CD4-positive, alpha-beta T cell (primary cell): Measurements from ENCODE around the gene CSAD. TPM values are rescaled to one million over a fixed set of nuclear protein-coding genes. Genes with fewer than 3 reads are reported as not detected.

Experiments used
- ATAC-seq: fragments of 200-7000 bp; cut with Tn5 transposase; one replicate; pipeline ENCODE4 v1.10.0; 2022; ENCODE audit warnings: mild to moderate bottlenecking; ENCODE audit not compliant: poor library complexity
- CTCF ChIA-PET: fragments of 350-600 bp; sonication (Branson Sonifier 250); formaldehyde crosslinking; loops from one replicate; lab custom pipeline; 2021; ENCODE audit warnings: antibody characterized with exemption, inconsistent platforms; lab: Charles Lee
- POLR2A ChIA-PET: fragments of 350-600 bp; sonication (Branson Sonifier 250); formaldehyde crosslinking; loops from one replicate; lab custom pipeline; 2021; ENCODE audit warnings: antibody characterized with exemption, inconsistent platforms; lab: Charles Lee
- DNase-seq, 14 experiments: peaks; one replicate each; pipeline ENCODE4 v3.0.0-alpha.2; 2013 to 2020; ENCODE audit warnings: mixed read lengths in 2 of 14
- H3K27ac ChIP-seq, 2 donors: one replicate each; pipeline versions ENCODE4 v1.5.1 to v1.7.0; 2013; ENCODE audit warnings: low read length in 2 of 2, low read depth in 1 of 2, mild to moderate bottlenecking in 1 of 2
- H3K27me3 ChIP-seq, 2 experiments: 1 replicate in 1 of 2; 2 replicates in 1 of 2; pipeline versions ENCODE4 v1.6.1 to v1.7.0; 2013; ENCODE audit warnings: low read length in 2 of 2, control low read depth in 1 of 2, mild to moderate bottlenecking in 1 of 2, moderate library complexity in 1 of 2; ENCODE audit not compliant: insufficient read depth in 2 of 2, control insufficient read depth in 1 of 2
- H3K36me3 ChIP-seq: one replicate; pipeline ENCODE4 v1.6.1; 2013; ENCODE audit warnings: low read length, control low read depth; ENCODE audit not compliant: insufficient read depth
- H3K4me1 ChIP-seq: one replicate; pipeline ENCODE4 v1.6.1; 2013; ENCODE audit warnings: low read length, control low read depth; ENCODE audit not compliant: insufficient read depth
- H3K4me3 ChIP-seq: one replicate; pipeline ENCODE4 v1.5.1; 2013; ENCODE audit warnings: mild to moderate bottlenecking, low read length, moderate library complexity
- H3K9me3 ChIP-seq, 2 experiments: 1 replicate in 1 of 2; 2 replicates in 1 of 2; pipeline versions ENCODE4 v1.6.1 to v1.7.0; 2013; ENCODE audit warnings: low read length in 2 of 2, mild to moderate bottlenecking in 2 of 2, control low read depth in 1 of 2, moderate library complexity in 1 of 2; ENCODE audit not compliant: control insufficient read depth in 1 of 2, insufficient read depth in 1 of 2
- H3K27ac Mint-ChIP-seq: one replicate; pipeline ENCODE4 v1.8.0; 2020; ENCODE audit warnings: mixed read lengths
- H3K27me3 Mint-ChIP-seq: one replicate; pipeline ENCODE4 v1.8.0; 2021; ENCODE audit warnings: mixed read lengths
- H3K36me3 Mint-ChIP-seq: one replicate; pipeline ENCODE4 v1.8.0; 2021; ENCODE audit warnings: low read depth, mixed read lengths
- H3K4me1 Mint-ChIP-seq: one replicate; pipeline ENCODE4 v1.8.0; 2021; ENCODE audit warnings: low read depth, mixed read lengths
- H3K4me3 Mint-ChIP-seq: one replicate; pipeline ENCODE4 v1.8.0; 2020; ENCODE audit warnings: mild to moderate bottlenecking, mixed read lengths
- H3K9me3 Mint-ChIP-seq: one replicate; pipeline ENCODE4 v1.8.0; 2020; ENCODE audit warnings: mixed read lengths
- CTCF ChIP-seq: fragments of 200-600 bp; IDR thresholded peaks from one replicate; pipeline ENCODE4 v1.8.0; 2022; ENCODE audit warnings: antibody characterized with exemption, mild to moderate bottlenecking
- intact Hi-C, 2 experiments: fragments of 100-400 bp; cut with DNase I in 1 of 2; cut with micrococcal nuclease in 1 of 2; formaldehyde crosslinking; loops; one replicate each; pipeline versions ENCODE4 v1.15.1 to v1.9.0; 2023 to 2025; cut with DNase I, micrococcal nuclease
- total RNA-seq, 174 experiments: library from RNA in 2 of 174; stranded (reverse) in 2 of 174; gene quantifications; one replicate each; pipeline ENCODE4 v1.2.3 and lab custom pipeline; 2021 to 2026

The CSAD gene
- total RNA-seq, 2 experiments from 2014 or later = 56.7 to 57.3 TPM

GRCh38 chr12:53219956-53220693 lies 39.4 kb upstream of the CSAD start:
- peak; percentile 66 to 93 (median 78) for DNase-seq
- peaks cover 34% of the 10 kb centered on the region for H3K36me3 Mint-ChIP-seq
- H3K27me3 Mint-ChIP-seq = no peaks in the 10 kb centered on the region
- peak overlapping the region; percentile 100 for H3K4me3 Mint-ChIP-seq
- Histone ChIP-seq H3K27ac (peak overlapping the region; percentile 40 to 92), H3K36me3 (peaks cover 10% of the 10 kb centered on the region), H3K27me3 (no peaks in the 10 kb centered on the region), H3K4me3 (peak overlapping the region; percentile 77), H3K9me3 (no peaks in the 10 kb centered on the region), H3K4me1 (peaks cover 84% of the 10 kb centered on the region)
- H3K9me3 Mint-ChIP-seq = no peaks in the 10 kb centered on the region
- CTCF ChIA-PET = interaction anchor here (0.5 to 8.3 kb wide), 8 partner anchors 10 to 101 kb away, joined by 3 to 68 read pairs (median 3); partner anchors contain the start of genes AAAS, ESPL1 and ITGB7
- TF ChIP-seq CTCF = no peak
- H3K27ac Mint-ChIP-seq = peak overlapping the region; percentile 90
- intact Hi-C loops = loop anchor here (1.0 to 5.0 kb wide), 3 partner anchors 38 to 47 kb away; partner anchors contain the start of genes CSAD (in 2 of the 2), ZNF740 (in 2 of the 2) and ESPL1 (in 1 of the 2)
- peak; percentile 75 for ATAC-seq
- POLR2A ChIA-PET = interaction anchor here (0.7 to 5.6 kb wide), 32 partner anchors 10 to 635 kb away, joined by 3 to 43 read pairs (median 5); partner anchors contain the start of genes AAAS, CSAD, ESPL1 and ITGB7
- peaks cover 86% of the 10 kb centered on the region for H3K4me1 Mint-ChIP-seq

GRCh38 chr12:53219292-53219955 lies 38.7 kb upstream of the CSAD start:
- DNase-seq (peak in 8 of 14 experiments; percentile 29 to 82 (median 58)), ATAC-seq (peak; percentile 13)
- H3K27me3 Mint-ChIP-seq = no peaks in the 10 kb centered on the region

More at GRCh38 chr12:53219292-53219955, 38.7 kb upstream of the CSAD start:
- ChIA-PET CTCF (interaction anchor here (0.6 to 8.3 kb wide), 6 partner anchors 13 to 102 kb away, joined by 3 to 68 read pairs (median 4); partner anchors contain the start of genes AAAS, ESPL1 and ITGB7), POLR2A (interaction anchor here (0.7 to 5.6 kb wide), 31 partner anchors 11 to 634 kb away, joined by 3 to 43 read pairs (median 5); partner anchors contain the start of genes AAAS, CSAD, ESPL1 and ITGB7)
- H3K27ac Mint-ChIP-seq = peak overlapping the region; percentile 90
- no peak for TF ChIP-seq CTCF
- Histone ChIP-seq H3K9me3 (no peaks in the 10 kb centered on the region), H3K27ac (peak overlapping the region; percentile 40 to 92), H3K4me1 (peaks cover 82% of the 10 kb centered on the region), H3K4me3 (peak overlapping the region; percentile 77), H3K27me3 (no peaks in the 10 kb centered on the region), H3K36me3 (peaks cover 17% of the 10 kb centered on the region)
- peak overlapping the region; percentile 100 for H3K4me3 Mint-ChIP-seq
- peaks cover 41% of the 10 kb centered on the region for H3K36me3 Mint-ChIP-seq
- intact Hi-C loops = no loop called here
- H3K9me3 Mint-ChIP-seq = no peaks in the 10 kb centered on the region
- peaks cover 80% of the 10 kb centered on the region for H3K4me1 Mint-ChIP-seq
